HG02943 (cell line): ENCODE results near the gene ANKMY2.
"Not testable (repeated sequence)": the region's sequence is repeated elsewhere in the genome, so short reads cannot be mapped to it uniquely, and the experiment has no call there.

Source experiments
- ATAC-seq: cut with Tn5 transposase; IDR thresholded peaks from one replicate; pipeline ENCODE4 v1.9.1; 2021; ENCODE audit warnings: mild to moderate bottlenecking, low read depth, moderate library complexity; ENCODE audit not compliant: unreplicated experiment

ANKMY2 gene

GRCh38 chr7:16645593-16646471 lies at the start of gene ANKMY2, which contains the start of gene BZW2:
Gene ANKMY2 (minus strand): TSS chr7:16645754. CDS start chr7:16645573, 181 bp downstream.
Gene BZW2 (plus strand): TSS chr7:16646181. CDS start chr7:16665444, 19,263 bp downstream.
- ATAC-seq: peak; percentile 96

GRCh38 chr7:16694806-16695205 lies 49.3 kb upstream of the ANKMY2 start:
- no peak for ATAC-seq

- ATAC-seq: no peak
Observed at GRCh38 chr7:16693601-16694318, 48.2 kb upstream of the ANKMY2 start.

- no peak for ATAC-seq
Observed at GRCh38 chr7:16691241-16691640, 45.7 kb upstream of the ANKMY2 start.

- ATAC-seq: no peak
Observed at GRCh38 chr7:16688249-16688648, 42.7 kb upstream of the ANKMY2 start.

GRCh38 chr7:16685535-16685934 lies 40.0 kb upstream of the ANKMY2 start:
- no peak for ATAC-seq

- no peak for ATAC-seq
Observed at GRCh38 chr7:16684935-16685334, 39.4 kb upstream of the ANKMY2 start.

- ATAC-seq: not testable (repeated sequence)
Observed at GRCh38 chr7:16678645-16679566, 33.4 kb upstream of the ANKMY2 start.

- ATAC-seq: no peak
Observed at GRCh38 chr7:16677978-16678494, 32.5 kb upstream of the ANKMY2 start.

- no peak for ATAC-seq
Observed at GRCh38 chr7:16675277-16675676, 29.7 kb upstream of the ANKMY2 start.

- ATAC-seq: no peak
Observed at GRCh38 chr7:16671811-16672210, 26.3 kb upstream of the ANKMY2 start.

GRCh38 chr7:16670731-16671344 lies 25.3 kb upstream of the ANKMY2 start:
- no peak for ATAC-seq

- ATAC-seq: no peak
Observed at GRCh38 chr7:16670021-16670420, 24.5 kb upstream of the ANKMY2 start.

GRCh38 chr7:16669581-16669980 lies 24.0 kb upstream of the ANKMY2 start:
- no peak for ATAC-seq

- ATAC-seq: no peak
Observed at GRCh38 chr7:16668978-16669377, 23.4 kb upstream of the ANKMY2 start.

- no peak for ATAC-seq
Observed at GRCh38 chr7:16668049-16668858, 22.7 kb upstream of the ANKMY2 start.

- no peak for ATAC-seq
Observed at GRCh38 chr7:16667355-16667754, 21.8 kb upstream of the ANKMY2 start.

- ATAC-seq: no peak
Observed at GRCh38 chr7:16661924-16662323, 16.4 kb upstream of the ANKMY2 start.
